H1 (cell line): ENCODE data around the gene XRRA1. TPM values are rescaled to one million over a fixed set of nuclear protein-coding genes. Genes with fewer than 3 reads are reported as not detected.

Experiments
- BRCA1 ChIP-seq: IDR thresholded peaks from 2 replicates; pipeline ENCODE4 v1.6.1; 2012; ENCODE audit warnings: low read depth, low read length, improper control_type of control experiment
- CHD2 ChIP-seq: IDR thresholded peaks from 2 replicates; pipeline ENCODE4 v1.6.1; 2012; ENCODE audit warnings: low read length, improper control_type of control experiment
- HDAC6 ChIP-seq: IDR thresholded peaks from one replicate; pipeline ENCODE4 v1.7.1; 2012; ENCODE audit warnings: low read depth, mild to moderate bottlenecking, inconsistent platforms, low read length, moderate library complexity
- SAP30 ChIP-seq: fragments of 300-600 bp; sonication (generic); IDR thresholded peaks from 2 replicates; pipeline ENCODE4 v1.7.1; 2012; ENCODE audit warnings: low read length, moderate library complexity, mild to moderate bottlenecking, inconsistent platforms; ENCODE audit not compliant: insufficient read depth, insufficient replicate concordance
- polyA plus RNA-seq, 7 experiments: library from polyadenylated mRNA; depleted of rRNA in 3 of 7; stranded (reverse) in 5 of 7; unstranded in 2 of 7; fragments of >200 nt in 5 of 7; fragments of 200-250 nt in 2 of 7; gene quantifications; 1 replicate in 5 of 7; 2 replicates in 1 of 7; 4 replicates in 1 of 7; pipeline versions ENCODE4 v1.2.1 to v1.2.3, GENCODE V29; 2011 to 2013; ENCODE audit warnings: missing spikeins in 2 of 7, mixed read lengths in 2 of 7
- total RNA-seq: library from RNA; stranded (reverse); fragmentation: NEBNext Ultra II Directional; extraction: Animal tissue kit (Norgen Biotek cat#: 25700); gene quantifications from 2 replicates; pipeline ENCODE4 v1.2.1, GENCODE V29; 2021

XRRA1 gene
- total and polyA plus RNA-seq, 2 of the 8 experiments (the other 6 are each of a cell fraction or from before 2014, with no cell fraction given), result 2.1 to 7.1 TPM

DNA sequence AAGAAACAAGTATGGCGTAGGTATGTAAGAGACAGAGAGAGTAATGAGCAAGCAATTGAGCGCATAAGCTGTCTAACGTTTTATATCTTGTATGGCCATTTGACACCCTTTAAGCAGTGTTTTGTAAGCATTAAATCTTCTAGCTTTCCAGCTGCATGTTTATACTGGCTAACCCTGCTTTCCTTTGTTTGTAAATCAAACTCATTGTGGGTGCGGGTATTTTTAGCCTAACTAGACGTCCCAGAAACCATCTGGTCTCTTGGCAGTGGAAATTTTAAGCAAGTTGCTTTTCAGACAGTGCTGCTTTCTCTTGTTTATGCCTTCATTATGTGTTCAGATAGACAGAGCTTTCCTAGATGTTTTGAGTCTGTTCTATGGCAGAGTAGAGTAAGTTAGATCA lies 126.7 kb downstream of the XRRA1 start (continued):
- TF ChIP-seq BRCA1 (no peak), CHD2 (no peak), HDAC6 (no peak), SAP30 (no peak)
